H1 (cell line): Measurements from ENCODE around the gene PTCHD1. TPM values are rescaled to one million over a fixed set of nuclear protein-coding genes. Genes with fewer than 3 reads are reported as not detected.

Source experiments
- CTCF ChIA-PET: fragments of 300-600 bp; sonication (Branson Sonifier 250); formaldehyde crosslinking; loops from one replicate; lab custom pipeline; 2021; ENCODE audit not compliant: partially characterized antibody; lab: Charles Lee
- POLR2A ChIA-PET: fragments of 300-600 bp; sonication (Branson Sonifier 250); formaldehyde crosslinking; loops from one replicate; lab custom pipeline; 2021; ENCODE audit warnings: inconsistent platforms; ENCODE audit not compliant: partially characterized antibody; lab: Charles Lee
- DNase-seq, 2 experiments: peaks; one replicate each; pipeline versions ENCODE4 v3.0.0 to v3.0.0-alpha.2; 2010 to 2022; ENCODE audit warnings: low spot score in 2 of 2, low read depth in 1 of 2, mixed read lengths in 1 of 2
- FAIRE-seq: peaks from 2 replicates; lab custom pipeline; 2011; peaks lifted over from hg19 to GRCh38; lab: Jason Lieb, UNC
- H2AFZ ChIP-seq: 2 replicates; pipeline ENCODE4 v1.8.1; 2012; ENCODE audit warnings: low read length, inconsistent platforms
- H2AK5ac ChIP-seq: 2 replicates; pipeline ENCODE4 v1.6.1; 2013; ENCODE audit warnings: low read depth, low read length
- H2BK120ac ChIP-seq: replicated peaks from 2 replicates; pipeline ENCODE3; 2013; ENCODE audit warnings: low read depth, low read length, inconsistent platforms
- H2BK12ac ChIP-seq: 2 replicates; pipeline ENCODE4 v1.6.1; 2013; ENCODE audit warnings: low read depth, low read length
- H2BK15ac ChIP-seq: 2 replicates; pipeline ENCODE4 v1.6.1; 2013; ENCODE audit warnings: low read length
- H2BK20ac ChIP-seq: 2 replicates; pipeline ENCODE4 v1.6.1; 2013; ENCODE audit warnings: low read length
- H2BK5ac ChIP-seq: 2 replicates; pipeline ENCODE4 v1.6.1; 2013; ENCODE audit warnings: low read depth, low read length
- H3K14ac ChIP-seq: 2 replicates; pipeline ENCODE4 v1.6.1; 2013; ENCODE audit warnings: inconsistent platforms; ENCODE audit not compliant: insufficient read length
- H3K18ac ChIP-seq: 2 replicates; pipeline ENCODE4 v1.6.1; 2013; ENCODE audit warnings: low read length; ENCODE audit errors: extremely low read depth
- H3K23ac ChIP-seq: 2 replicates; pipeline ENCODE4 v1.6.1; 2013; ENCODE audit warnings: inconsistent platforms; ENCODE audit not compliant: insufficient read length
- H3K23me2 ChIP-seq: 2 replicates; pipeline ENCODE4 v1.6.1; 2013; ENCODE audit warnings: low read depth, low read length
- H3K27ac ChIP-seq: 2 replicates; pipeline ENCODE4 v1.6.1; 2011; ENCODE audit warnings: low read depth, low read length, inconsistent platforms
- H3K27me3 ChIP-seq, 4 experiments: replicated peaks in 1 of 4; 1 replicate in 1 of 4; 2 replicates in 3 of 4; pipeline versions ENCODE4 v1.6.1 to v1.8.1; 2011 to 2013; ENCODE audit warnings: low read length in 3 of 4, mild to moderate bottlenecking in 3 of 4, inconsistent platforms in 2 of 4, mixed read lengths in 2 of 4, moderate library complexity in 1 of 4; ENCODE audit not compliant: control insufficient read depth in 3 of 4, insufficient read depth in 3 of 4; ENCODE audit errors: extremely low read depth in 1 of 4
- H3K36me3 ChIP-seq, 4 experiments: 2 replicates each; pipeline versions ENCODE4 v1.6.1 to v1.8.1; 2011 to 2013; ENCODE audit warnings: mild to moderate bottlenecking in 4 of 4, low read length in 3 of 4, moderate library complexity in 2 of 4, control low read depth in 1 of 4, inconsistent platforms in 1 of 4; ENCODE audit not compliant: insufficient read depth in 4 of 4, control insufficient read depth in 2 of 4
- H3K4ac ChIP-seq: replicated peaks from 2 replicates; pipeline ENCODE3; 2013; ENCODE audit warnings: low read length, low read depth, mixed read lengths, inconsistent platforms; ENCODE audit not compliant: insufficient read length
- H3K4me1 ChIP-seq, 4 experiments: replicated peaks in 1 of 4; 1 replicate in 1 of 4; 2 replicates in 3 of 4; pipeline versions ENCODE4 v1.6.1 to v1.8.1; 2011 to 2013; ENCODE audit warnings: low read length in 3 of 4, inconsistent platforms in 2 of 4, mixed read lengths in 1 of 4; ENCODE audit not compliant: insufficient read depth in 4 of 4, control insufficient read depth in 3 of 4
- H3K4me2 ChIP-seq, 2 experiments: 2 replicates each; pipeline versions ENCODE4 v1.6.1 to v1.8.1; 2011 to 2013; ENCODE audit warnings: low read depth in 2 of 2, low read length in 2 of 2, control low read depth in 1 of 2, inconsistent platforms in 1 of 2, mild to moderate bottlenecking in 1 of 2; ENCODE audit not compliant: insufficient read depth in 1 of 2
- H3K4me3 ChIP-seq, 4 experiments: fragments of 200-600, 300-600 bp in 1 of 4; sonication (generic), shearing (Covaris generic), sonication (Bioruptor Twin) in 1 of 4; 2 replicates each; pipeline versions ENCODE4 v1.5.1 to v1.8.1; 2011 to 2016; ENCODE audit warnings: low read length in 4 of 4, low read depth in 3 of 4, control low read depth in 2 of 4, inconsistent platforms in 2 of 4, mild to moderate bottlenecking in 2 of 4, mixed read lengths in 1 of 4, moderate library complexity in 1 of 4; ENCODE audit not compliant: insufficient read depth in 2 of 4; ENCODE audit errors: extremely low read depth in 1 of 4
- H3K56ac ChIP-seq: replicated peaks from 2 replicates; pipeline ENCODE3; 2013; ENCODE audit warnings: low read depth, mild to moderate bottlenecking, mixed read lengths, low read length, inconsistent platforms; ENCODE audit not compliant: insufficient read length
- H3K79me1 ChIP-seq: 2 replicates; pipeline ENCODE4 v1.6.1; 2013; ENCODE audit warnings: low read depth, low read length, control low read depth
- H3K79me2 ChIP-seq, 2 experiments: 2 replicates each; pipeline versions ENCODE4 v1.6.1 to v1.8.1; 2012 to 2013; ENCODE audit warnings: low read length in 2 of 2, mild to moderate bottlenecking in 2 of 2, inconsistent platforms in 1 of 2; ENCODE audit not compliant: insufficient read depth in 2 of 2, control insufficient read depth in 1 of 2
- H3K9ac ChIP-seq, 4 experiments: replicated peaks in 1 of 4; 1 replicate in 1 of 4; 2 replicates in 3 of 4; pipeline versions ENCODE4 v1.6.1 to v1.8.1; 2011 to 2013; ENCODE audit warnings: low read depth in 3 of 4, low read length in 3 of 4, control low read depth in 2 of 4, mild to moderate bottlenecking in 2 of 4, moderate library complexity in 2 of 4, inconsistent platforms in 1 of 4; ENCODE audit errors: extremely low read depth in 1 of 4
- H3K9me3 ChIP-seq, 2 experiments: 2 replicates each; pipeline versions ENCODE4 v1.6.1 to v1.8.1; 2012 to 2013; ENCODE audit warnings: mild to moderate bottlenecking in 2 of 2, moderate library complexity in 2 of 2, control low read depth in 1 of 2, inconsistent platforms in 1 of 2, low read depth in 1 of 2, low read length in 1 of 2, mixed read lengths in 1 of 2; ENCODE audit not compliant: insufficient read depth in 2 of 2
- H4K20me1 ChIP-seq, 2 experiments: replicated peaks in 1 of 2; 2 replicates each; pipeline versions ENCODE3 to v1.8.1; 2011 to 2013; ENCODE audit warnings: inconsistent platforms in 2 of 2, low read length in 2 of 2, mild to moderate bottlenecking in 1 of 2; ENCODE audit not compliant: insufficient read depth in 2 of 2, control insufficient read depth in 1 of 2
- H4K5ac ChIP-seq: 2 replicates; pipeline ENCODE4 v1.6.1; 2013; ENCODE audit warnings: low read length, low read depth, mixed read lengths, inconsistent platforms; ENCODE audit not compliant: insufficient read length
- H4K8ac ChIP-seq: 2 replicates; pipeline ENCODE4 v1.8.0; 2013; ENCODE audit warnings: mild to moderate bottlenecking, moderate library complexity, low read length, inconsistent platforms; ENCODE audit not compliant: insufficient read depth; ENCODE audit errors: extremely low read depth
- H4K91ac ChIP-seq: replicated peaks from 2 replicates; pipeline ENCODE3; 2013; ENCODE audit warnings: low read length, mixed read lengths, inconsistent platforms; ENCODE audit not compliant: insufficient read length
- CTCF ChIP-seq, 3 experiments: IDR thresholded peaks; 1 replicate in 2 of 3; 2 replicates in 1 of 3; pipeline versions ENCODE4 v1.5.1 to v1.6.1; 2011; ENCODE audit warnings: low read length in 3 of 3, mild to moderate bottlenecking in 3 of 3, inconsistent platforms in 2 of 3, low read depth in 1 of 3, moderate library complexity in 1 of 3; ENCODE audit not compliant: insufficient read depth in 1 of 3; ENCODE audit errors: control extremely low read depth in 1 of 3
- POLR2A ChIP-seq, 2 experiments: IDR thresholded peaks; 1 replicate in 1 of 2; 2 replicates in 1 of 2; pipeline ENCODE4 v1.6.1; 2011; ENCODE audit warnings: low read depth in 2 of 2, low read length in 2 of 2, mild to moderate bottlenecking in 2 of 2; ENCODE audit errors: control extremely low read depth in 1 of 2
- RAD21 ChIP-seq, 2 experiments: IDR thresholded peaks in 1 of 2; conservative IDR thresholded peaks in 1 of 2; 2 replicates each; pipeline ENCODE4 v1.6.1; 2011; ENCODE audit warnings: low read depth in 2 of 2, low read length in 2 of 2, improper control_type of control experiment in 1 of 2, inconsistent platforms in 1 of 2, mild to moderate bottlenecking in 1 of 2, moderate library complexity in 1 of 2
- ZNF274 ChIP-seq: IDR thresholded peaks from 2 replicates; pipeline ENCODE4 v1.7.0; 2012; ENCODE audit warnings: low read length, borderline replicate concordance; ENCODE audit errors: extremely low read depth
- WGBS, 2 experiments: shearing (Covaris generic) in 1 of 2; methylation state at CpG; one replicate each; pipeline versions ENCODE4 v1.1.6 to v1.1.7; 2013 to 2015; ENCODE audit warnings: low lambda C conversion rate in 2 of 2, mixed read lengths in 2 of 2, inconsistent platforms in 1 of 2, low coverage in 1 of 2, missing lambda C conversion rate in 1 of 2; ENCODE audit not compliant: insufficient replicate concordance in 2 of 2, insufficient coverage in 1 of 2, insufficient read length in 1 of 2; ENCODE audit errors: extremely low coverage in 1 of 2, missing lambda C conversion rate in 1 of 2; 5-methylcytosine and 5-hydroxymethylcytosine counted together
- polyA plus RNA-seq, 7 experiments: library from polyadenylated mRNA; depleted of rRNA in 3 of 7; stranded (reverse) in 5 of 7; unstranded in 2 of 7; fragments of >200 nt in 5 of 7; fragments of 200-250 nt in 2 of 7; gene quantifications; 1 replicate in 5 of 7; 2 replicates in 1 of 7; 4 replicates in 1 of 7; pipeline versions ENCODE4 v1.2.1 to v1.2.3, GENCODE V29; 2011 to 2013; ENCODE audit warnings: missing spikeins in 2 of 7, mixed read lengths in 2 of 7
- total RNA-seq: library from RNA; stranded (reverse); fragmentation: NEBNext Ultra II Directional; extraction: Animal tissue kit (Norgen Biotek cat#: 25700); gene quantifications from 2 replicates; pipeline ENCODE4 v1.2.1, GENCODE V29; 2021

The PTCHD1 gene
- total and polyA plus RNA-seq, 2 of the 8 experiments (the other 6 are each of a cell fraction or from before 2014, with no cell fraction given), result 0.53 to 2.4 TPM

DNA sequence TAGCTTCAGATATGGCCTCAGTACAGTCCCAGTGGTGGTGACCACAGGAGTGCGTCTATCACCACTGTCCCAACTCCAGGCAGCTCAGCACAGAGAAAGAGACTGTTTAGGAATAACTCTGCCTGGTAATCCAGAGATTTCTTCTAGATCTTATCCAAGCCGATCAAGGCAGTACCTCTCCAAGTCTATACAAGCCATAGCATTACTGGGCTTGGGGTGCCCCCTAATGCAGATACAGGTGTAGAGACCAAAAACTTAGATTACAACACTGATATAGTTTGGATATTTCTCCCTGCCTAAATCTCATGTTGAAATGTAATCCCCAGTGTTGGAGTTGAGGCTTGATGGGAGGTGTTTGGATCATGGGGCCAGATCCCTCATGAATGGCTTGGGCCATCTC, 100.9 kb downstream of the PTCHD1 start:
- Histone ChIP-seq H3K9me3 (no peaks in the 10 kb centered on the region), H2BK120ac (no peak overlapping the region), H4K5ac (no peak overlapping the region), H3K36me3 (no peaks in the 10 kb centered on the region), H3K4me2 (no peak overlapping the region), H3K4me3 (no peak overlapping the region), H3K27me3 (no peaks in the 10 kb centered on the region), H2BK15ac (peak overlapping the region; percentile 2; the same call in 1 of the 2 replicates), H3K23me2 (no peaks in the 10 kb centered on the region), H3K56ac (no peak overlapping the region), H2BK20ac (0 out of 2 replicates have a peak overlapping the region, but pooled peaks have one; percentile 6), H2BK5ac (no peak overlapping the region), H3K4ac (no peak overlapping the region), H3K18ac (no peak overlapping the region; the same call in 1 of the 2 replicates), H2AK5ac (no peak overlapping the region), H3K9ac (no peak overlapping the region), H3K27ac (no peak overlapping the region), H3K79me2 (no peaks in the 10 kb centered on the region), H4K20me1 (no peaks in the 10 kb centered on the region), H3K14ac (no peak overlapping the region), H3K23ac (no peak overlapping the region), H2BK12ac (0 out of 2 replicates have a peak overlapping the region, but pooled peaks have one; percentile 84), H3K4me1 (no peaks in the 10 kb centered on the region; a peak in 1 of 7 replicates), H3K79me1 (no peaks in the 10 kb centered on the region), H4K8ac (no peak overlapping the region), H2AFZ (no peak overlapping the region), H4K91ac (peak overlapping the region; percentile 85)
- FAIRE-seq (peak; percentile 97), DNase-seq (no peak)
- CTCF ChIA-PET, result no interaction called here
- WGBS, 2 experiments, result 94% methylated on average over 2 of the region's 2 CpGs; no CpG with 5 or more reads in 1 of the 2 experiments
- TF ChIP-seq POLR2A (IDR thresholded peaks at IDR 0.05; ENCODE audit: control extremely low read depth in 1 of 2, low read depth in 2 of 2, low read length in 2 of 2), result no peak
- TF ChIP-seq ZNF274, result no peak
- peak in 1 of 3 experiments; percentile 13; a peak in 1 of 4 replicates for TF ChIP-seq CTCF (IDR thresholded peaks at IDR 0.05; ENCODE audit: control extremely low read depth in 1 of 3, insufficient read depth in 1 of 3, low read depth in 1 of 3, low read length in 3 of 3)
- TF ChIP-seq RAD21 (IDR thresholded peaks at IDR 0.05 in 1 of 2, conservative IDR thresholded peaks at IDR 0.05 in 1 of 2; ENCODE audit: low read depth in 2 of 2, low read length in 2 of 2), result peak; percentile 51 to 60
- POLR2A ChIA-PET, result no interaction called here
